ENCODE data around the gene CARHSP1. TPM values are rescaled to one million over a fixed set of nuclear protein-coding genes. Genes with fewer than 3 reads are reported as not detected.
A peak's percentile ranks its signal among the peaks of the same experiment; 100 is the strongest.
"Not testable (repeated sequence)": the region's sequence is repeated elsewhere in the genome, so short reads cannot be mapped to it uniquely, and the experiment has no call there.

CARHSP1 gene
- total RNA-seq, 1 donor from 2014 or later: 118 TPM

- Histone ChIP-seq H3K9me3 (ENCODE audit: control insufficient read depth in 3 of 3, low read length in 3 of 3) (no peaks in the 10 kb centered on the region), H3K9ac (ENCODE audit: low read depth in 1 of 3, low read length in 3 of 3) (peak overlapping the region in 2 of 3 donors; percentile 8 to 32), H3K27me3 (ENCODE audit: control insufficient read depth in 3 of 3, insufficient read depth in 3 of 3, low read length in 3 of 3) (peaks cover 2 to 7% (median 6%) of the 10 kb centered on the region in 3 donors), H3K4me3 (ENCODE audit: low read length in 3 of 3) (no peak overlapping the region), H3K27ac (ENCODE audit: low read depth, low read length) (no peak overlapping the region), H3K36me3 (ENCODE audit: control insufficient read depth in 3 of 3, insufficient read depth in 3 of 3, low read length in 3 of 3) (peaks cover 21 to 32% (median 21%) of the 10 kb centered on the region in 3 donors), H3K4me1 (ENCODE audit: control insufficient read depth in 3 of 3, insufficient read depth in 3 of 3, low read length in 3 of 3) (peaks cover 23 to 46% (median 40%) of the 10 kb centered on the region in 3 donors)
These were observed 18.0 kb upstream of the CARHSP1 start for GRCh38 chr16:8886593-8887430.

GRCh38 chr16:8885674-8886592 lies 17.1 kb upstream of the CARHSP1 start:
- Histone ChIP-seq H3K9me3 (ENCODE audit: control insufficient read depth in 3 of 3, low read length in 3 of 3) (no peaks in the 10 kb centered on the region), H3K4me1 (ENCODE audit: control insufficient read depth in 3 of 3, insufficient read depth in 3 of 3, low read length in 3 of 3) (peaks cover 23 to 46% (median 40%) of the 10 kb centered on the region in 3 donors), H3K9ac (ENCODE audit: low read depth in 1 of 3, low read length in 3 of 3) (peak overlapping the region in 2 of 3 donors; percentile 17 to 32), H3K4me3 (ENCODE audit: low read length in 3 of 3) (no peak overlapping the region), H3K27me3 (ENCODE audit: control insufficient read depth in 3 of 3, insufficient read depth in 3 of 3, low read length in 3 of 3) (peaks cover 2 to 7% (median 6%) of the 10 kb centered on the region in 3 donors), H3K27ac (ENCODE audit: low read depth, low read length) (no peak overlapping the region), H3K36me3 (ENCODE audit: control insufficient read depth in 3 of 3, insufficient read depth in 3 of 3, low read length in 3 of 3) (peaks cover 14 to 23% (median 14%) of the 10 kb centered on the region in 3 donors)

GRCh38 chr16:8882725-8883377 lies 14.0 kb upstream of the CARHSP1 start:
- peaks cover 19 to 38% (median 34%) of the 10 kb centered on the region in 3 donors for H3K4me1 ChIP-seq (ENCODE audit: control insufficient read depth in 3 of 3, insufficient read depth in 3 of 3, low read length in 3 of 3)
- no peak overlapping the region for H3K9ac ChIP-seq (ENCODE audit: low read depth in 1 of 3, low read length in 3 of 3)
- H3K4me3 ChIP-seq (ENCODE audit: low read length in 3 of 3): no peak overlapping the region
- no peak overlapping the region for H3K27ac ChIP-seq (ENCODE audit: low read depth, low read length)
- peaks cover 0 to 6% (median 3%) of the 10 kb centered on the region in 3 donors for H3K36me3 ChIP-seq (ENCODE audit: control insufficient read depth in 3 of 3, insufficient read depth in 3 of 3, low read length in 3 of 3)
- no peaks in the 10 kb centered on the region for H3K9me3 ChIP-seq (ENCODE audit: control insufficient read depth in 3 of 3, low read length in 3 of 3)
- H3K27me3 ChIP-seq (ENCODE audit: control insufficient read depth in 3 of 3, insufficient read depth in 3 of 3, low read length in 3 of 3): peaks cover 2 to 8% (median 7%) of the 10 kb centered on the region in 3 donors

GRCh38 chr16:8882041-8882617 lies 13.3 kb upstream of the CARHSP1 start, which contains the start of gene LITAFD:
Gene LITAFD (plus strand): TSS chr16:8882351. CDS start chr16:8884356, 2,005 bp downstream.
- Histone ChIP-seq H3K4me1 (ENCODE audit: control insufficient read depth in 3 of 3, insufficient read depth in 3 of 3, low read length in 3 of 3) (peaks cover 13 to 30% (median 28%) of the 10 kb centered on the region in 3 donors), H3K36me3 (ENCODE audit: control insufficient read depth in 3 of 3, insufficient read depth in 3 of 3, low read length in 3 of 3) (peaks cover 0 to 2% (median 0%) of the 10 kb centered on the region in 3 donors)

GRCh38 chr16:8880839-8881510 lies 12.2 kb upstream of the CARHSP1 start:
- Histone ChIP-seq H3K27ac (ENCODE audit: low read depth, low read length) (no peak overlapping the region), H3K4me1 (ENCODE audit: control insufficient read depth in 3 of 3, insufficient read depth in 3 of 3, low read length in 3 of 3) (peaks cover 10 to 21% (median 20%) of the 10 kb centered on the region in 3 donors), H3K27me3 (ENCODE audit: control insufficient read depth in 3 of 3, insufficient read depth in 3 of 3, low read length in 3 of 3) (peaks cover 2 to 8% (median 7%) of the 10 kb centered on the region in 3 donors), H3K4me3 (ENCODE audit: low read length in 3 of 3) (no peak overlapping the region), H3K36me3 (ENCODE audit: control insufficient read depth in 3 of 3, insufficient read depth in 3 of 3, low read length in 3 of 3) (no peaks in the 10 kb centered on the region), H3K9me3 (ENCODE audit: control insufficient read depth in 3 of 3, low read length in 3 of 3) (no peaks in the 10 kb centered on the region), H3K9ac (ENCODE audit: low read depth in 1 of 3, low read length in 3 of 3) (no peak overlapping the region)

More at GRCh38 chr16:8882041-8882617, 13.3 kb upstream of the CARHSP1 start, which contains the start of gene LITAFD:
- H3K4me3 ChIP-seq (ENCODE audit: low read length in 3 of 3): no peak within 1 kb of the TSS
- no peak within 1 kb of the TSS for H3K9ac ChIP-seq (ENCODE audit: low read depth in 1 of 3, low read length in 3 of 3)
- H3K9me3 ChIP-seq (ENCODE audit: control insufficient read depth in 3 of 3, low read length in 3 of 3): no peaks in the 10 kb centered on the region
- H3K27me3 ChIP-seq (ENCODE audit: control insufficient read depth in 3 of 3, insufficient read depth in 3 of 3, low read length in 3 of 3): peaks cover 2 to 8% (median 7%) of the 10 kb centered on the region in 3 donors
- H3K27ac ChIP-seq (ENCODE audit: low read depth, low read length): no peak within 1 kb of the TSS

GRCh38 chr16:8878523-8878911 lies 9.7 kb upstream of the CARHSP1 start:
- Histone ChIP-seq H3K4me3 (ENCODE audit: low read length in 3 of 3) (no peak overlapping the region), H3K9ac (ENCODE audit: low read depth in 1 of 3, low read length in 3 of 3) (no peak overlapping the region), H3K9me3 (ENCODE audit: control insufficient read depth in 3 of 3, low read length in 3 of 3) (no peaks in the 10 kb centered on the region), H3K4me1 (ENCODE audit: control insufficient read depth in 3 of 3, insufficient read depth in 3 of 3, low read length in 3 of 3) (peaks cover 0 to 2% (median 0%) of the 10 kb centered on the region in 3 donors), H3K36me3 (ENCODE audit: control insufficient read depth in 3 of 3, insufficient read depth in 3 of 3, low read length in 3 of 3) (no peaks in the 10 kb centered on the region), H3K27me3 (ENCODE audit: control insufficient read depth in 3 of 3, insufficient read depth in 3 of 3, low read length in 3 of 3) (peaks cover 2 to 3% (median 2%) of the 10 kb centered on the region in 3 donors), H3K27ac (ENCODE audit: low read depth, low read length) (no peak overlapping the region)

GRCh38 chr16:8877894-8878522 lies 9.2 kb upstream of the CARHSP1 start:
- Histone ChIP-seq H3K4me3 (ENCODE audit: low read length in 3 of 3) (no peak overlapping the region), H3K36me3 (ENCODE audit: control insufficient read depth in 3 of 3, insufficient read depth in 3 of 3, low read length in 3 of 3) (no peaks in the 10 kb centered on the region), H3K27ac (ENCODE audit: low read depth, low read length) (no peak overlapping the region), H3K27me3 (ENCODE audit: control insufficient read depth in 3 of 3, insufficient read depth in 3 of 3, low read length in 3 of 3) (peaks cover 2 to 3% (median 2%) of the 10 kb centered on the region in 3 donors), H3K9ac (ENCODE audit: low read depth in 1 of 3, low read length in 3 of 3) (no peak overlapping the region), H3K9me3 (ENCODE audit: control insufficient read depth in 3 of 3, low read length in 3 of 3) (no peaks in the 10 kb centered on the region), H3K4me1 (ENCODE audit: control insufficient read depth in 3 of 3, insufficient read depth in 3 of 3, low read length in 3 of 3) (peaks cover 0 to 2% (median 0%) of the 10 kb centered on the region in 3 donors)

GRCh38 chr16:8875317-8875716 lies 6.5 kb upstream of the CARHSP1 start:
- not testable (repeated sequence) for H3K27me3 ChIP-seq (ENCODE audit: control insufficient read depth in 3 of 3, insufficient read depth in 3 of 3, low read length in 3 of 3); H3K4me1 ChIP-seq (ENCODE audit: control insufficient read depth in 3 of 3, insufficient read depth in 3 of 3, low read length in 3 of 3); H3K4me3 ChIP-seq (ENCODE audit: low read length in 3 of 3)

More at GRCh38 chr16:8875317-8875716, 6.5 kb upstream of the CARHSP1 start:
- not testable (repeated sequence) for H3K9me3 ChIP-seq (ENCODE audit: control insufficient read depth in 3 of 3, low read length in 3 of 3); H3K9ac ChIP-seq (ENCODE audit: low read depth in 1 of 3, low read length in 3 of 3); H3K27ac ChIP-seq (ENCODE audit: low read depth, low read length); H3K36me3 ChIP-seq (ENCODE audit: control insufficient read depth in 3 of 3, insufficient read depth in 3 of 3, low read length in 3 of 3)
